ENCODE data around the gene KATNB1.

- TF ChIP-seq CTCF (conservative IDR thresholded peaks at IDR 0.05; ENCODE audit: low read depth in 2 of 2) (no peak), CREB1 (CRISPR knock-in tag; IDR thresholded peaks at IDR 0.05; ENCODE audit: low read depth) (no peak), POLR2AphosphoS5 (IDR thresholded peaks at IDR 0.05; ENCODE audit: low read depth) (no peak), REST (IDR thresholded peaks at IDR 0.05; ENCODE audit: unreplicated experiment) (no peak), EZH2phosphoT487 (IDR thresholded peaks at IDR 0.05; ENCODE audit: unreplicated experiment) (no peak), EZH2 (IDR thresholded peaks at IDR 0.05; ENCODE audit: low read depth, unreplicated experiment) (no peak), NANOG (IDR thresholded peaks at IDR 0.05; ENCODE audit: borderline replicate concordance) (no peak), JUNB (IDR thresholded peaks at IDR 0.05; ENCODE audit: unreplicated experiment) (no peak), STAT1 (IDR thresholded peaks at IDR 0.05; ENCODE audit: unreplicated experiment) (no peak), ZNF114 (CRISPR knock-in tag; IDR thresholded peaks at IDR 0.05) (no peak)
These were observed 2.9 kb upstream of the KATNB1 start for GRCh38 chr16:57732714-57733113.

All from GM23338 (cell line).